HFF-Myc (cell line): ENCODE results near the gene TCL1B.

Experiments
- DNase-seq: peaks from one replicate; pipeline ENCODE4 v3.0.0-alpha.2; 2011; ENCODE audit warnings: low read depth; ENCODE audit errors: extremely low read depth
- H3K4me3 ChIP-seq: replicated peaks from 2 replicates; pipeline ENCODE4 v1.5.1; 2011; ENCODE audit warnings: low read depth, mild to moderate bottlenecking, control low read depth, low read length
- CTCF ChIP-seq: IDR thresholded peaks from 2 replicates; pipeline ENCODE4 v1.5.1; 2012; ENCODE audit warnings: mild to moderate bottlenecking, low read depth, low read length, control low read depth; ENCODE audit errors: missing control alignments

The TCL1B gene

GRCh38 chr14:95690815-95691214 lies 4.6 kb downstream of the TCL1B start:
- no peak for TF ChIP-seq CTCF
- no peak overlapping the region for H3K4me3 ChIP-seq
- no peak for DNase-seq

- no peak overlapping the region for H3K4me3 ChIP-seq
- no peak for DNase-seq
- no peak for TF ChIP-seq CTCF
Measured at GRCh38 chr14:95691591-95691990, 5.4 kb downstream of the TCL1B start.

GRCh38 chr14:95692109-95692508 lies 5.9 kb downstream of the TCL1B start:
- no peak overlapping the region for H3K4me3 ChIP-seq
- DNase-seq = no peak
- no peak for TF ChIP-seq CTCF

GRCh38 chr14:95695051-95695450 lies 8.8 kb downstream of the TCL1B start:
- no peak overlapping the region for H3K4me3 ChIP-seq
- no peak for TF ChIP-seq CTCF
- no peak for DNase-seq

- H3K4me3 ChIP-seq = no peak overlapping the region
- DNase-seq = no peak
- no peak for TF ChIP-seq CTCF
Measured at GRCh38 chr14:95695913-95696312, 9.7 kb downstream of the TCL1B start.

- no peak for DNase-seq
- TF ChIP-seq CTCF = no peak
- no peak overlapping the region for H3K4me3 ChIP-seq
Measured at GRCh38 chr14:95696741-95697140, 10.5 kb downstream of the TCL1B start.

GRCh38 chr14:95697764-95698163 lies 11.5 kb downstream of the TCL1B start:
- no peak for TF ChIP-seq CTCF
- no peak overlapping the region for H3K4me3 ChIP-seq
- DNase-seq = no peak
